GM20000 (cell line): Measurements from ENCODE around the gene SLC35B1.
A peak's percentile ranks its signal among the peaks of the same experiment; 100 is the strongest.

ENCODE experiments used
- DNase-seq: peaks from one replicate; pipeline ENCODE4 v3.0.0; 2012; ENCODE audit warnings: low spot score
- TF ChIP-seq, protein P1 (sequence below): IDR thresholded peaks from 2 replicates; pipeline ENCODE4 v1.5.1; 2012; ENCODE audit warnings: mild to moderate bottlenecking, control low read depth; ENCODE audit errors: extremely low read depth, missing control alignments

Gene SLC35B1, protein sequence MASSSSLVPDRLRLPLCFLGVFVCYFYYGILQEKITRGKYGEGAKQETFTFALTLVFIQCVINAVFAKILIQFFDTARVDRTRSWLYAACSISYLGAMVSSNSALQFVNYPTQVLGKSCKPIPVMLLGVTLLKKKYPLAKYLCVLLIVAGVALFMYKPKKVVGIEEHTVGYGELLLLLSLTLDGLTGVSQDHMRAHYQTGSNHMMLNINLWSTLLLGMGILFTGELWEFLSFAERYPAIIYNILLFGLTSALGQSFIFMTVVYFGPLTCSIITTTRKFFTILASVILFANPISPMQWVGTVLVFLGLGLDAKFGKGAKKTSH

DNA sequence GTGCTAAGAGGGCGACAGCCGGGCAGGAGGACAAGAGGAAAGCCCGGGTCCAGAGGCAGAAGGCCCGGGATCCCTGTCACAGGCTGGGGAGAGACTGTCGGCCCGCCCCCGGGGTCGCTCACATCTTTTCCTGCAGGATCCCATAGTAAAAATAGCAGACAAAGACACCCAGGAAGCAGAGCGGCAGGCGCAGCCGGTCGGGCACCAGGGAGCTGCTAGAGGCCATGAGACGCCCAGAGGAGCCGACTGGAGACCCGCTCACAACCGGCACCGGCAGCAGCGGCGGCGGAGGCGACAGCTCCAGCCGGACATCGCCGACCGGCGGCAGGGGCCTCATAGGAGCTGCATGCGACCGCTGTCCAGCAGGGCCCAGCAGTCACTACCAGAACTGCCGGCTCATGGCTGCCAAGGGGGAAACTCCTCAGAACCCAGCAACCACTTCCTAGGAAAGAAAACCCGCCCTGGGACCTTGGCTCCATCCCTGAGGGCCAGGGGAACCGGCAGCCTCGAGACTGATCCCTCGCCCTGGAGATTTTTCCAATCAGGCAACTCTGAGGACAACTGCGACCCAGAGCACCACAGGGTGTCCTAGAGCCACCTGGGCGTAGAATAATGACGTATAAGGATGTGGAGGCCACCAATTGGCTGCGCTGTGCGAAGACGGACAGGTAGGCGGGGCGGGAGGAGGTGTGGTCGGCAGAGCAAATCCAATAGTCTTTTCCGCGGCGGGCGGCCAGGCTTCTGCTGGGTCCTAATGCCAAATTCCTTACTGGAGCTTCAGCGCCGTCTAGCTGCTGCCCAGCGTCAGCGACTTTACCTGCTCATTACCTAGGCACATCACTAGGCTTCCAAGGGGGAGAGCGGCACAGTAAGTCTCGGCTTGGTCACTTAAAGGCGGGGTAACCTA, at the start of gene SLC35B1:
TSS of gene SLC35B1 (minus strand) at position 357 of the 907 bp plus-strand sequence. CDS start at position 226, 131 bp downstream.
- TF ChIP-seq, protein P1, sequence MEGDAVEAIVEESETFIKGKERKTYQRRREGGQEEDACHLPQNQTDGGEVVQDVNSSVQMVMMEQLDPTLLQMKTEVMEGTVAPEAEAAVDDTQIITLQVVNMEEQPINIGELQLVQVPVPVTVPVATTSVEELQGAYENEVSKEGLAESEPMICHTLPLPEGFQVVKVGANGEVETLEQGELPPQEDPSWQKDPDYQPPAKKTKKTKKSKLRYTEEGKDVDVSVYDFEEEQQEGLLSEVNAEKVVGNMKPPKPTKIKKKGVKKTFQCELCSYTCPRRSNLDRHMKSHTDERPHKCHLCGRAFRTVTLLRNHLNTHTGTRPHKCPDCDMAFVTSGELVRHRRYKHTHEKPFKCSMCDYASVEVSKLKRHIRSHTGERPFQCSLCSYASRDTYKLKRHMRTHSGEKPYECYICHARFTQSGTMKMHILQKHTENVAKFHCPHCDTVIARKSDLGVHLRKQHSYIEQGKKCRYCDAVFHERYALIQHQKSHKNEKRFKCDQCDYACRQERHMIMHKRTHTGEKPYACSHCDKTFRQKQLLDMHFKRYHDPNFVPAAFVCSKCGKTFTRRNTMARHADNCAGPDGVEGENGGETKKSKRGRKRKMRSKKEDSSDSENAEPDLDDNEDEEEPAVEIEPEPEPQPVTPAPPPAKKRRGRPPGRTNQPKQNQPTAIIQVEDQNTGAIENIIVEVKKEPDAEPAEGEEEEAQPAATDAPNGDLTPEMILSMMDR: peak; percentile 96
- DNase-seq: peak; percentile 96

DNA sequence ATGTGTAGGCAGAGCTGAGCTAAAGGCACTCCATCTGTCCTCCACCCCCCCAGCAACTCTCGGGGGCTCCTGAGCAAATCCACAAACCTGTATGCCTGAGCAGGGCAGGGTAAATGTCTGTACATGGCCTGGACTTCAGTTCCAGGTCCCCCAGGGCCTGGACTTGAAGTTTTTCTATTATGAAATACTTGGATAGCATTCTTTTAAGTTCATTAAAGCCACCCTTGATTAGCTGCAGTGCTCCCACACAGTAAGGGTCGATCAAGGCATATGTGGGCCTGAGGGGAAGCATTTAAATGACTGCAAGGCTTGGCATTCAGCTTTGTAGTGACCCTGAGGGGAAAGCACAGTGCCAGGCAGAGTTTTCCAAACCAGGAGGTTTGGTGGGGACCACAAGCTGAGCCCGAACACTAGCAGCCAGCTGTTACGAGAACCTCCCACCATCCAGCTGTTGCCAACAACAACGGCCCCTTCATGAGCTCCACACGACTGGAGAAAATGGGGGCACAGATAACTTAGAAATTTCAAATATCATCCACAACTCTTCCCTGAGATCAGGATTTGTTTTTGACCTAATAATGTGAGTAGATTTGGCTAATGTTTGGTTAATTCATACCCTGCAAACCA, 49.5 kb upstream of the SLC35B1 start:
- TF ChIP-seq, protein P1: no peak
- no peak for DNase-seq

DNA sequence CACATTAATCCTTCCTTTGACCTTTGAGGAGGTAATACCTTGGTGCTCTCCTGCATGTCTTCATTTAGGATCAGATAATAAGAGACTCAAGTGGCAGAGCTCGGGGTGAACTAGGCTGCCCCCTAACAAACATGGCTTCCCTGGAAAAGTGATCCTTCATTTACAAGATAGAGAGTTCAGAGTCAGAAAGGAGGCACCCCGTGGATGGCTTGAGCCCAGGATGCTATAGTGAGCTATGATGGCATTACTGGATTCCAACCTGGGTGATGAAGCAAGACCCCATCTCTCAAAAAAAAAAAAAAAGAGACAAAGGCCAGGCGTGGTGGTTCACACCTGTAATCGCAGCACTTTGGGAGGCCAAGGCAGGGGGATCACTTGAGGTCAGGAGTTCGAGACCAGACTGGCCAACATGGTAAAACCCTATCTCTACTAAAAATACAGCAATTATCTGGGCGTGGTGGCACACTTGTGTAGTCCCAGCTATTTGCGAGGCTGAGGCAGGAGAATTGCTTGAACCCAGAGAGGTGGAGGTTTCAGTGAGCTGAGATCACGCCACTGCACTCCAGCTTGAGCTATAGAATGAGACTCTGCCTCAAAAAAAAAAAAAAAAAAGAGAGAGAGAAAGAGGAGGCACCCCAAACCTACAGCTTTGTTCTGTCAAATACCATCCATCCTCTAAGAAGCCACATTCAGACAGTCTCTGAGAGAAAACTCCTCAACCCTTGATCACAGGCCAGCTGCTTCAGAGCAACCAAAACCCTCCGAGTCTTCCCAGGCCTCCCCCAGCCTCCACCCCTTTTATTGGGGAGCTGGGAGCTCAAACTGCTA, 48.8 kb upstream of the SLC35B1 start:
- DNase-seq: no peak
- TF ChIP-seq, protein P1: no peak

DNA sequence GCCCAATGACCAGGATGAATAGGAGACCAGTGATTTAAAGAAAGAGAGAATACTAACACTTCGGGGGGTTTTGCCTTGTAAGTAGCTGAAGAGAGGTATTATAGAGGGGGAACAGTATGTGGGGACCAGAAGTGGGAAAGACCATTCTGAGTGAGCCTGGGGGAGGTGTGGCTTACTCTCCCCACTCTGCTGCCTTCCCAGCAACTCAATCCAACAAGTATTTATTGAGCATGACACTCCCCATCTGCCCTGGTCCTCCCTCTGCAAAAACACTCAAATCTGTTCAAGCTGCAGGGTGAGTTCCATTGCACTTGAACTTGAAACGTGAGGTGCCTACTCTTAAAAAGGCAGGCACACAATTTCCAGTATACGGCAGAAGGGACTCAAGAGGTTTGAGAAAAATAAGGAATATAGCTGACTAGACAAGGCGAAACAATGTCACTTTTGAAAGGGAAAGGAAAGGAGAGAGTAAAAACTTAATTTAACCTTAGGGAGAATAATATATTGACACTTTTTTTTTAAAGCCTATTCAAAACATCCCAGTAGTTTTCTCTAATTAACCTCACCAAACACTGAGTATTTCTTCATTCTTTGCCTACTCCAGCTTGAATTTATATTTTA, 48.0 kb upstream of the SLC35B1 start:
- TF ChIP-seq, protein P1: no peak
- no peak for DNase-seq

DNA sequence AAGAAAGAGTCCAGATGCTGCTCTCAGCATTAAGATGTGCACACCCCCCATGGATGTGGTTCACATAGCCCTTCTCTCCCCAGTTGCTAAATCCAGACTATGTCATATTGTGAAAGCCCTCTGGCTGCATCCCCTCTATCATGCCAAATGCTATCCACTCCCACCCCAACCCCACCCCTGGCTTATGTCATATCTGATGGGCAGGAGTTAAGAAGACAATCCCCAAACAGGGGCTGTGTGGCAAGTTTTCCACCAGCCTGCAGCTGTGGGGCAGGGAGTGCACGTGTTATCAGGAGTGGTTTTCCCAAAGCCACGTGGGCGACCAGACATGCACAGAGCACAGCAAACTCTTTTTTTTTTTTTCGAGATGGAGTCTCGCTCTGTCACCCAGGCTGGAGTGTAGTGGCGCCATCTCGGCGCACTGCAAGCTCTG, 46.2 kb upstream of the SLC35B1 start:
- no peak for DNase-seq

DNA sequence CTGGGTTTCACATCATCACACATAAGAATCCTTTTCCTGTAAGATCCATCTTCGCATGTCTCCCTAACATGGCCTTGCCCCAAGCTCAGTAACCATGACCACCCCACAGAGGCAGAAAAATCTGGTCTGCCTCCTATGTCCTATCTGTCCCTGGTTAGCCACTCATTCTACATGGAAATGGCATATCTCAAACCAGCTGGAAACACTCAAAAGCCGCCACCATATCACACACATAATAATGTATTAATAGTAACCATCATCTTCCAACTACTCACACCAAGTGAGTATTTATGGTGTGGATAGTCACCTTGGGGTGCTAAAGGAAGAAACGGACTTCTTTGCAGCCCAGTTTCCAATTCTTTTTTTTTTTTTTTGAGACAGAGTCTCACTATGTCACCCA, 44.7 kb upstream of the SLC35B1 start:
- no peak for DNase-seq
- TF ChIP-seq, protein P1: no peak

More for the DNA sequence above, 46.2 kb upstream of the SLC35B1 start:
- TF ChIP-seq, protein P1: no peak
